ENCODE data around the gene HPSE2. TPM values are rescaled to one million over a fixed set of nuclear protein-coding genes. Genes with fewer than 3 reads are reported as not detected.
"Not testable (repeated sequence)": the region's sequence is repeated elsewhere in the genome, so short reads cannot be mapped to it uniquely, and the experiment has no call there.

Gene HPSE2
- total RNA-seq, 1 donor from 2014 or later: not detected

DNA sequence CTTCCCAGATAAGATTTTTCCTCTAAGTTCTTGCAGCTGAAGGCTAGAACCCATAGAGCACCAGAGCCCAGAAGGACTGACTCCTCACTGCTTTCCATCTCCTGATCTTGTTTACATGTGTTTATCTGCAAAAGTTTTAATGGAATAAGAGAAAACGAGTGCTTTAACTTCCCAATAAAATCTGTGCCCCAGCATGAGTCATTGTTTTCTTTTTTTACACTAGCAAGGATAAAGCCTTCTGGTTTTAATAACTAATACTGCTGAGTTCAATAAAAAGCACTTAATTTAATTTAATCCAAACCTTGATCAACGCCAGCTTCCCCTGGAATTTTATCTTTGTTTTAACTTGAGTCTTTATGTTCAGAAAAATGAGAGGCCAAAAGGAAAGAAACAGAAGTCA is 227.6 kb downstream of the HPSE2 start:
- DNase-seq (ENCODE audit: low read depth): no peak
- TF ChIP-seq CTCF (conservative IDR thresholded peaks at IDR 0.05; ENCODE audit: low read depth, low read length): no peak
- H3K4me3 ChIP-seq (ENCODE audit: low read depth, low read length): no peak overlapping the region

GRCh38 chr10:99007457-99007856 is 228.2 kb downstream of the HPSE2 start:
- TF ChIP-seq CTCF (conservative IDR thresholded peaks at IDR 0.05; ENCODE audit: low read depth, low read length): no peak
- no peak for DNase-seq (ENCODE audit: low read depth)
- H3K4me3 ChIP-seq (ENCODE audit: low read depth, low read length): no peak overlapping the region

DNA sequence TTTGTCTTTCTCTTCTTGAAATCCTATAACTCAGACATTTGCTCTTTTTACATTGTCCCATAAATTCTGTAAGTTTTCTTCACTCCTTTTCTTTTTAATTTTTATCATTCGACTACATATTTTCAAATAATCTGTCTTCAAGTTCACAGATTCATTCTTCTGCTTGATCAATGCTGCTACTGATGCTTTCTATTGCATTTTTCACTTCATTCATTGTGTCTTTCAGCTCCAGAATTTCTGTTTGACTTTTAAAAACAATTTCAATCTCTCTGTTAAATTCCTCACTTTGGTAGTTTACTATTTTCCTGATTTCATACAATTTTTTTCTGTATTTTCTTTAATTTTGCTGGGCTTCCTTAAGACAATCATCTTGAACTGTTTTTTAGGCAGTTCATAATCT is 230.4 kb downstream of the HPSE2 start:
- H3K4me3 ChIP-seq (ENCODE audit: low read depth, low read length): no peak overlapping the region
- DNase-seq (ENCODE audit: low read depth): no peak
- TF ChIP-seq CTCF (conservative IDR thresholded peaks at IDR 0.05; ENCODE audit: low read depth, low read length): no peak

DNA sequence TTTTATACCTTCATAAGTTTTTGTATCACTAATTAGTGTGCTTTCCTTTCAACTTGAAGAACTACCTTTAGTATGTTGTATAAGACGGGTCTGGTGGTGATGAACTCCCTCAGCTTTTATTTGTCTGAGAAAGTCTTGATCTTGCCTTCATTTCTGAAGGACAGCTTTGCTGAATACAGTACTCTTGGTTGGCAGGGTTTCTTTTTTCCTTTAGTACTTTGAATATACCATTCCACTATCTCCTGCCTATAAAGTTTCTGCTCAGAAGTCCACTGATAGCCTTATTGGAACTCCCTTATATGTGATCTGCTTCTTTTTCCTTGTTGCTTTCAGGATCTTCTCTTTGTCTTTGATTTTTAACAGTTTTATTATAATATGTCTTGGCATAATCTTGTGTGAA is 230.9 kb downstream of the HPSE2 start:
- no peak for TF ChIP-seq CTCF (conservative IDR thresholded peaks at IDR 0.05; ENCODE audit: low read depth, low read length)
- no peak for DNase-seq (ENCODE audit: low read depth)
- no peak overlapping the region for H3K4me3 ChIP-seq (ENCODE audit: low read depth, low read length)

GRCh38 chr10:99002392-99002791 is 233.3 kb downstream of the HPSE2 start:
- DNase-seq (ENCODE audit: low read depth): no peak
- no peak overlapping the region for H3K4me3 ChIP-seq (ENCODE audit: low read depth, low read length)
- TF ChIP-seq CTCF (conservative IDR thresholded peaks at IDR 0.05; ENCODE audit: low read depth, low read length): no peak

GRCh38 chr10:98997596-98997995 is 238.1 kb downstream of the HPSE2 start:
- no peak for TF ChIP-seq CTCF (conservative IDR thresholded peaks at IDR 0.05; ENCODE audit: low read depth, low read length)
- no peak overlapping the region for H3K4me3 ChIP-seq (ENCODE audit: low read depth, low read length)
- DNase-seq (ENCODE audit: low read depth): no peak

GRCh38 chr10:98994030-98994429 is 241.6 kb downstream of the HPSE2 start:
- DNase-seq (ENCODE audit: low read depth): no peak
- no peak for TF ChIP-seq CTCF (conservative IDR thresholded peaks at IDR 0.05; ENCODE audit: low read depth, low read length)
- H3K4me3 ChIP-seq (ENCODE audit: low read depth, low read length): no peak overlapping the region

GRCh38 chr10:98983751-98984150 is 251.9 kb downstream of the HPSE2 start:
- not testable (repeated sequence) for H3K4me3 ChIP-seq (ENCODE audit: low read depth, low read length); DNase-seq (ENCODE audit: low read depth)

Measured in epithelial cell of proximal tubule (primary cell).